Spinal cord (tissue), 10 donors: ENCODE results near the gene MIPEP. TPM values are rescaled to one million over a fixed set of nuclear protein-coding genes. Genes with fewer than 3 reads are reported as not detected.

ENCODE experiments used
- DNase-seq, 6 donors: peaks; one replicate each; pipeline versions ENCODE4 v3.0.0 to v3.0.0-alpha.2; 2013 to 2015; ENCODE audit warnings: low spot score in 6 of 6, low read depth in 4 of 6
- H3K27ac ChIP-seq: one replicate; pipeline ENCODE4 v1.5.1; 2013; ENCODE audit warnings: low read depth, low read length, control low read depth
- H3K27me3 ChIP-seq: one replicate; pipeline ENCODE4 v1.6.1; 2013; ENCODE audit warnings: low read length; ENCODE audit not compliant: control insufficient read depth, insufficient read depth
- H3K36me3 ChIP-seq: one replicate; pipeline ENCODE4 v1.6.1; 2013; ENCODE audit warnings: low read length; ENCODE audit not compliant: control insufficient read depth, insufficient read depth
- H3K4me1 ChIP-seq: one replicate; pipeline ENCODE4 v1.6.1; 2013; ENCODE audit warnings: low read length; ENCODE audit not compliant: control insufficient read depth, insufficient read depth
- H3K4me3 ChIP-seq: one replicate; pipeline ENCODE4 v1.5.1; 2013; ENCODE audit warnings: low read depth, low read length, control low read depth
- H3K9me3 ChIP-seq: one replicate; pipeline ENCODE4 v1.6.1; 2013; ENCODE audit warnings: low read length; ENCODE audit not compliant: control insufficient read depth, insufficient read depth
- WGBS: methylation state at CpG from one replicate; pipeline ENCODE4 v1.1.5; 2013; ENCODE audit warnings: missing lambda C conversion rate; ENCODE audit not compliant: insufficient coverage; 5-methylcytosine and 5-hydroxymethylcytosine counted together
- polyA plus RNA-seq, 2 donors: library from polyadenylated mRNA; unstranded; fragments of 120-200 nt; gene quantifications; one replicate each; pipeline ENCODE4 v1.2.1, GENCODE V29; 2013; ENCODE audit not compliant: insufficient read length in 2 of 2
- total RNA-seq, 2 donors: library from RNA; depleted of rRNA in 1 of 2; stranded (reverse); fragments of 120-200 nt in 1 of 2; fragments of >200 nt in 1 of 2; gene quantifications; one replicate each; pipeline versions ENCODE4 v1.2.3 to v1.2.4, GENCODE V29; 2013 to 2014
- donor health status: healthy.

The MIPEP gene
- total and polyA plus RNA-seq, 4 donors = 13.2 to 22.5 (median 14.8) TPM

- Histone ChIP-seq H3K9me3 (no peaks in the 10 kb centered on the region), H3K4me3 (no peak overlapping the region), H3K4me1 (peaks cover 5% of the 10 kb centered on the region), H3K36me3 (no peaks in the 10 kb centered on the region), H3K27ac (no peak overlapping the region), H3K27me3 (no peaks in the 10 kb centered on the region)
- no peak for DNase-seq
- 100% methylated on average over 2 of the region's 5 CpGs for WGBS
Measured at GRCh38 chr13:23701186-23701585, 188.0 kb downstream of the MIPEP start.

- Histone ChIP-seq H3K9me3 (no peaks in the 10 kb centered on the region), H3K36me3 (peaks cover 3% of the 10 kb centered on the region), H3K4me1 (peaks cover 19% of the 10 kb centered on the region), H3K27me3 (peaks cover 5% of the 10 kb centered on the region), H3K27ac (no peak overlapping the region), H3K4me3 (no peak overlapping the region)
- 94% methylated on average over 2 of the region's 2 CpGs for WGBS
- no peak for DNase-seq
Measured at GRCh38 chr13:23699271-23699670, 189.9 kb downstream of the MIPEP start.

- Histone ChIP-seq H3K27me3 (peaks cover 5% of the 10 kb centered on the region), H3K36me3 (peaks cover 3% of the 10 kb centered on the region), H3K4me3 (no peak overlapping the region), H3K4me1 (peaks cover 18% of the 10 kb centered on the region), H3K27ac (no peak overlapping the region), H3K9me3 (no peaks in the 10 kb centered on the region)
- no peak for DNase-seq
- no CpG with 5 or more reads among the region's 1 CpG for WGBS
Measured at GRCh38 chr13:23697772-23698313, 191.4 kb downstream of the MIPEP start.

- Histone ChIP-seq H3K27me3 (peaks cover 5% of the 10 kb centered on the region), H3K36me3 (peaks cover 3% of the 10 kb centered on the region), H3K4me3 (no peak overlapping the region), H3K4me1 (peaks cover 17% of the 10 kb centered on the region), H3K27ac (no peak overlapping the region), H3K9me3 (no peaks in the 10 kb centered on the region)
- no peak for DNase-seq
- 62% methylated on average over 4 of the region's 5 CpGs for WGBS
Measured at GRCh38 chr13:23696610-23697009, 192.6 kb downstream of the MIPEP start.

- DNase-seq = peak in 2 of 6 donors; percentile 37 to 44
- H3K27ac ChIP-seq = no peak overlapping the region
- WGBS = 42% methylated on average over 40 of the region's 46 CpGs
- peaks cover 5% of the 10 kb centered on the region for H3K27me3 ChIP-seq
- H3K36me3 ChIP-seq = peaks cover 3% of the 10 kb centered on the region
- H3K9me3 ChIP-seq = no peaks in the 10 kb centered on the region
- peaks cover 17% of the 10 kb centered on the region for H3K4me1 ChIP-seq
- no peak overlapping the region for H3K4me3 ChIP-seq
Measured at GRCh38 chr13:23695711-23696464, 193.3 kb downstream of the MIPEP start.

- Histone ChIP-seq H3K27me3 (peaks cover 5% of the 10 kb centered on the region), H3K4me1 (peaks cover 17% of the 10 kb centered on the region), H3K36me3 (peaks cover 3% of the 10 kb centered on the region), H3K4me3 (no peak overlapping the region), H3K9me3 (no peaks in the 10 kb centered on the region), H3K27ac (no peak overlapping the region)
- WGBS = 58% methylated on average over 28 of the region's 28 CpGs
- DNase-seq = no peak
Measured at GRCh38 chr13:23695196-23695595, 194.0 kb downstream of the MIPEP start.

GRCh38 chr13:23692816-23693215, 196.4 kb downstream of the MIPEP start:
- H3K27ac ChIP-seq = no peak overlapping the region
- peaks cover 17% of the 10 kb centered on the region for H3K4me1 ChIP-seq
- DNase-seq = no peak
- no peaks in the 10 kb centered on the region for H3K9me3 ChIP-seq
- WGBS = no CpG with 5 or more reads among the region's 3 CpGs
- peaks cover 5% of the 10 kb centered on the region for H3K27me3 ChIP-seq
- no peak overlapping the region for H3K4me3 ChIP-seq
- H3K36me3 ChIP-seq = peaks cover 3% of the 10 kb centered on the region

GRCh38 chr13:23690668-23691067, 198.5 kb downstream of the MIPEP start:
- no peak overlapping the region for H3K27ac ChIP-seq
- WGBS = 79% methylated on average over 3 of the region's 3 CpGs
- no peak for DNase-seq
- H3K27me3 ChIP-seq = peaks cover 2% of the 10 kb centered on the region
- H3K36me3 ChIP-seq = peaks cover 3% of the 10 kb centered on the region
- peaks cover 9% of the 10 kb centered on the region for H3K4me1 ChIP-seq
- H3K4me3 ChIP-seq = no peak overlapping the region
- H3K9me3 ChIP-seq = no peaks in the 10 kb centered on the region

- no peaks in the 10 kb centered on the region for H3K36me3 ChIP-seq
- H3K9me3 ChIP-seq = peaks cover 3% of the 10 kb centered on the region
- H3K27ac ChIP-seq = no peak overlapping the region
- WGBS = no CpG with 5 or more reads among the region's 3 CpGs
- no peak for DNase-seq
- H3K27me3 ChIP-seq = no peaks in the 10 kb centered on the region
- no peaks in the 10 kb centered on the region for H3K4me1 ChIP-seq
- H3K4me3 ChIP-seq = no peak overlapping the region
Measured at GRCh38 chr13:23688336-23688735, 200.9 kb downstream of the MIPEP start.

- 100% methylated on average over 1 of the region's 5 CpGs for WGBS
- no peak overlapping the region for H3K27ac ChIP-seq
- no peaks in the 10 kb centered on the region for H3K36me3 ChIP-seq
- peaks cover 3% of the 10 kb centered on the region for H3K9me3 ChIP-seq
- no peak for DNase-seq
- no peak overlapping the region for H3K4me3 ChIP-seq
- H3K4me1 ChIP-seq = no peaks in the 10 kb centered on the region
- H3K27me3 ChIP-seq = no peaks in the 10 kb centered on the region
Measured at GRCh38 chr13:23687614-23688013, 201.6 kb downstream of the MIPEP start.
